ENCODE data around the gene FGL2.
"Not testable (repeated sequence)": the region's sequence is repeated elsewhere in the genome, so short reads cannot be mapped to it uniquely, and the experiment has no call there.

FGL2 gene

DNA sequence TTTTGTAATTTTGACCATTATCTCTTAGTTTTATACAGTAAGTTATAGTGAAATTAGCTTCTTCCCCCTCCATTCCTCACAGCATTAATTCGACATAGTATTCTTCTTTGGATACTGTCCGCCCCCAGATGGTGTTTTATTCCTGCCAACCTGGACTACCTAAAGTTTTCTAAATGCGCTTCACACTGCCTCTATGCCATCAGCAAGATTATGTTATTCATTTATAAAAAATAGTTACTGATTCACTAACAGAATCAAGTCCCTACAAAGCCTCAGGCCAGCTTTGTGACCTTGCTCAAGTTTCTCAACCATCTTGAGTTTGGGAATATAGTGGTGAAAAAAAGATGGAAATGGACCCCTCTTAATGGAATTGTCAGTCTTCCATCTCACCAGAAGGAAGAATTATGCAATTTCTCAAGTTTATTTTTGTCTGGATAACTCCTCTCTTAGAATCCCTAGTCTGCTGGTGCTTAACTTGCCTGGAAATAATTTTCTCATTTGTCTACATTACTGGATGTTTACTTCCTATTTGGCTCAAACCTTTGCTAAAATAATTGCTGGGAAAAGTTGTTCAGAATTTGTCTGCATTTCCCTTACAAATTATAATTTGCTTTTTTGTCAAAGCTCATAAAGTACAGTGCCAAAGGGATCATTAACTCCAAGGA, 16.7 kb upstream of the FGL2 start:
- no peak for DNase-seq (ENCODE audit: low read depth)

DNA sequence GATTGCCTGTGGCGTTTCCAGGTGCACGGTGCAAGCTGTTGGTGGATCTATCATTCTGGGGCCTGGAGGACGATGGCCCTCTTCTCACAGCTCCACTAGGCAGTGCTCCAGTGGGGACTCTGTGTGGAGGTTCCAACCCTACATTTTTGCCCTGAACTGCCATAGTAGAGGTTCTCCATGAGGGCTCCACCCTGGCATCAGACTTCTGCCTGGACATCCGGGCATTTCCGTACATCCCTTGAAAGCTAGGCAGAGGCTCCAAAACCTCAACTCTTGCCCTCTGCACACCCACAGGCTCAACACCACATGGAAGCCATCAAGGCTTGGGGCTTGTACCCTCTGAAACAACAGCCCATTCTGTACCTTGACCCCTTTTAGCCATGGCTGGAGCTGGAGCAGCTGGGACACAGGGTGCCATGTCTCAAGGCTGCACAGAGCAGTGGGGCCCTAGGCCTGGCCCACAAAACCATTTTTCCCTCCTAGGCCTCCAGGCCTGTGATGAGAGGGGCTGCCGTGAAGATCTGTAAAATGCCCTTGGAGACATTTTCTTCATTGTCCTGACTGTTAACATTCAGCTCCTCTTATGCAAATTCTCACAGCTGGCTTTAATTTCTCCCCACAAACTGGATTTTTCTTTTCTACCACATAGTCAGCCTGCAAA, 10.0 kb upstream of the FGL2 start:
- DNase-seq (ENCODE audit: low read depth), result no peak

DNA sequence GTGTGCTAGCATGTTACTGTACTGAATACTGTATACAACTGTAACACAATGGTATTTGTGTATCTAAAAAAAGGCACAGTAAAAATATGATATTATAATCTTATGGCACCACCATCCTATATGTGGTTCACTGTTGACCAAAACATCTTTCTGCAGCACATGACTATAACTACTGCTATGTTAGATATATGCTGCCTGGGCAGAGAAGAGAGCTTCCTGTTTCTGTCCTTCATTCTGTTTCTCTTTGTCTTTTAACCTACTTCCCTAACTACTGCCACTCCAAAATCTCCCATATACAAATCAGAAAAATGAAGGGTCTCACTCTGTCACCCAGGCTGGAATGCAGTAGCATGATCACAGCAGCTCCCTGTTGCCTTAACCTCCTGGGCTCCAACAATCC, 8.8 kb upstream of the FGL2 start:
- DNase-seq (ENCODE audit: low read depth), result no peak

DNA sequence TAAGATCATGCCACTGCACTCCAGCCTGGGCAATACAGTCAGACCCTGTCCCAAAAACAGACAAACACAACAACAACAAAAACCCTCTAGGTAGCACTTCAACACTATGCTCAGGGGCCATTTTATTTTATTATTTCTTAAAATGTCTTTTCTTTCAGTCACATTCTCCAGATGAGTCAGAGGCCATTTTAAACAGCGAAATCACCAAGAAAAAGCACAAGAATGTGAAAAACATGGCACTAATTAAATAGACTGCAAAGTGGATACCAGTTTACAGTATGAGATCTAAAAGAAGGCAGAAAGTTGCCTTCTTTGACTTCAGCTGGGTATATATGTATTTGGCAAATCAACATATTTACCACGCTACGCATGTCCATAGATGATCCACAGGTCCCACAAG, 6.1 kb upstream of the FGL2 start:
- peak; percentile 22 for DNase-seq (ENCODE audit: low read depth)

DNA sequence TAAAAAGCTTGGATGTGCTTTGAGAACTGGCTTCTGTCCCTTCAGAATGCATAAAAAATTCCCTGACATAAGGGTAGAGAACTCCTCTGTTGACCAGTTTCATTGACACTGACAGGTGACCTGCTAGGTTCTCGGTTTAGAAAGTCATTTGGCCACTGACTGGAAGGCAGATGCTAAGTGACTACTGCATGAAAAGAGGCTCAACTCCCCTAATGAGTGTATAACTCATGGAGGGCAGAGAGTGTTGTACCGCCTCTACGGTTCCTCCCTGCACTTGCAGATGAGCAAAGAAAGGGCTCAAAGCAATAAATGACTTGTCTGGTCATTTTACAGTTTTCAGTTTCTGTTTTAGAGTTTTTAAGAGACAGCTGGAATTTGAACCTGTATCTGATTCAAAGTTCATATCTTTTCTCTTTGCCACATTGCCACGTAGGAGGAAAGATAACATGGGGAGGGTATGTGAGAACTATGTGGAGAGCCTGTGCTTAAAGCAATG, 2.9 kb upstream of the FGL2 start:
- DNase-seq (ENCODE audit: low read depth), result no peak

GRCh38 chr7:77200542-77200941, 923 bp upstream of the FGL2 start:
- no peak for DNase-seq (ENCODE audit: low read depth)

- no peak for DNase-seq (ENCODE audit: low read depth)
These were observed 2.5 kb downstream of the FGL2 start for GRCh38 chr7:77197141-77197540.

GRCh38 chr7:77188731-77189437, 10.7 kb downstream of the FGL2 start:
- DNase-seq (ENCODE audit: low read depth), result no peak

GRCh38 chr7:77185866-77186265, 13.8 kb downstream of the FGL2 start:
- no peak for DNase-seq (ENCODE audit: low read depth)

GRCh38 chr7:77184990-77185389, 14.6 kb downstream of the FGL2 start:
- peak; percentile 29 for DNase-seq (ENCODE audit: low read depth)

DNA sequence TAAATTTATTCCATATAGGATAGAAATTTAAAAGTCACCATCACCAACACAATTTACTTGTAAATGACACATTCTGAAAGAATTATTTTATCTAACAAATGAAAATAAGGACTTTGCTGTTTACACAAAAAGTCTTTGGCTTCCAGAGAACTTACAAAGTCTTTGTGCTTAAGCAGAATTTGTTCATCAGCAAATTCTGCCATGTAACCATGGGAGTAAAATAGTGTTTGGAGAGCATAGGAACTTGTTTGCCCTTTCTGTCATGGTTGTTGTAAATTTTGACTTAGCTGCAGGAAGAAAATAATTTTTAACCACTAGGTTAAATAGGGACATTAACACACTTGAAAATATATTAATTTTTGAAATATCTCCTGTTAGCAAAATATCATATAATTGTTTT, 15.2 kb downstream of the FGL2 start:
- DNase-seq (ENCODE audit: low read depth), result no peak

DNA sequence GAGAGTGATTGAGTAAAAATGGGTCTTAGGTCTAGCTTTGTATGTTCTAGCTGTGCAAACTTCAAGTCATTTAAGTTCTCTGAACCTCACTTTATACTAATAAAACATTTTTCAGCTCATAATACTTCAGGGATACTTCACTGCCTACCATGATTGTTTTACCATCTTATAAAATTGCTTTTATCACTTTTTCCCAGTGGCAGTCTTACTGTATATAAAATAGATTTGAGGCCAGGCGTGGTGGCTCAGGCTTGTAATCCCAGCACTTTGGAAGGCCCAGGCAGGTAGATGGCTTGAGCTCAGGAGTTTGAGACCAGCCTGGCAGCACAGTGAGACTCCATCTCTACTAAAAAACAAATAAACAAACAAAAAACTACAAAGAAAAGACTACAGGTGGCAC, 17.4 kb downstream of the FGL2 start:
- no peak for DNase-seq (ENCODE audit: low read depth)

GRCh38 chr7:77181734-77182133, 17.9 kb downstream of the FGL2 start:
- no peak for DNase-seq (ENCODE audit: low read depth)

DNA sequence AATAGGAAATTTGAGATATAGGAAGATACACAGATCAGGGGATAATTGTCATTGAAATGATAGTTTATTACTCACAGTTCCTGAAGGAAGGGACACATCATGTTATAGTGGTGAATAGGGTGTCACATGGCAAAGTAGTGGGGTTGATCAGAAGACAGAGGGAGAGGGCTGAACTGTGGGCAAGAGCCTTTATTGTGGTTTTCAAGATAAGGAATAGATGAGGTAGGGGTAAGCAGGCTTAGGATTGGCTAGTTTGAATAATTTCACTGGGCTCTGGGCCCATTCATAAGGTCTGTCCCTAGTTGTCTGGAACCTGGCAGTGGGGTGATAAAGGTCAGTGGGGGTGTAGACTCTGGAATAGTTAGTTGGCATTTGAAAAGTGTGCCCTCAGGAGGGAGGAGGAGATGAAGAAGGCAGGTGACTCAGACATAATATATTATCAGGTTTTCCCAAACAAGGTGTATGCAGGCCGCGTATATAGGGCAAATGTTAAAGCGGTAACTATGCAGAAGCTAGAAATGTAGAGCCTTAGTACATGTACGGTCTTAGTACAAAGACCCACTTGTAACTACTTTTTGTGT, 18.5 kb downstream of the FGL2 start:
- DNase-seq (ENCODE audit: low read depth), result no peak

DNA sequence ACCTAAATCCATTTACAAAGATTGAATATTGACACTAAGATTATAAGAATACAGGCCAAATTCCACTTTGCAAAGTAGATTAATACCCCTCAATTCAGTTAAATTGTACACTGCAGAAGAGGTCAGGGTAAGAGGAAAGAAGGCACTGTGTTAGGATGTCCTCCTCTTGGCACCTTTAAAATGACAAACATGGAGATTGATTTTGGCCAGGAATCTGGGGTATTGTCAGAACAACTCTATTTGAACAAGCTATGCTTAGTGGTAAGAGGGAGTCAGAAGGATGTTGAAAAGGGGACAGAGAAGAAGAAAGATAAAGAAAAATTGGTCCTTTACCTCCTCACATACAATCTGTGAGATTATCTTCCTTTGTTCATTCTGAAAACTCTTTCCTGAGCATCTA, 21.6 kb downstream of the FGL2 start:
- not testable (repeated sequence) for DNase-seq (ENCODE audit: low read depth)

GRCh38 chr7:77177321-77177904, 22.2 kb downstream of the FGL2 start:
- DNase-seq (ENCODE audit: low read depth), result not testable (repeated sequence)

DNA sequence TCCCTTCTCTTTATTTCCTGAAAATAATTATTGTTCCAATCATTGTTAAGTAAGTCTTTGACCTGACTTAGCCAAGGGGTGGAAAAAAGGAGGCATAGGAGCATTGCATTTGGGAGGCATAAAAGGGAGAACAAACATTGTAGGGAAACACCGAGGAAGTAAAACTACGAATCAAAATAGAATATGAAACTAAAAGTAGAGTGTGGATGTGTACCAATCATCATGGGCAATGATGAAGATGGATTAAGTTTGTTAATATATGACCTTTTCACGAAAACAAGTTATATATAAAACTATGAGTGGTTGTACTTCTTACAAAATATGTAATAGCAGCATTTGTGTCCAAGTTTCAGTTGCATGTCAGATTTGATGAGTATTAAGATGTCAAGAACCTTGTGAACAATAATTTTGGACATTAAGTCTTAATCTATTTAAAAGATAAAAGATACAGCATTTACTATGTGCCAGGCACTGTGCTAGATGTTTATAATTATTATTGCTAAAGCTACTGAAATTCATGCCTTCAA, 24.3 kb downstream of the FGL2 start:
- DNase-seq (ENCODE audit: low read depth), result not testable (repeated sequence)

GRCh38 chr7:77174418-77174817, 25.2 kb downstream of the FGL2 start:
- DNase-seq (ENCODE audit: low read depth), result not testable (repeated sequence)

GRCh38 chr7:77172437-77173172, 27.0 kb downstream of the FGL2 start:
- DNase-seq (ENCODE audit: low read depth), result not testable (repeated sequence)

GRCh38 chr7:77171073-77171472, 28.5 kb downstream of the FGL2 start:
- DNase-seq (ENCODE audit: low read depth), result not testable (repeated sequence)

DNA sequence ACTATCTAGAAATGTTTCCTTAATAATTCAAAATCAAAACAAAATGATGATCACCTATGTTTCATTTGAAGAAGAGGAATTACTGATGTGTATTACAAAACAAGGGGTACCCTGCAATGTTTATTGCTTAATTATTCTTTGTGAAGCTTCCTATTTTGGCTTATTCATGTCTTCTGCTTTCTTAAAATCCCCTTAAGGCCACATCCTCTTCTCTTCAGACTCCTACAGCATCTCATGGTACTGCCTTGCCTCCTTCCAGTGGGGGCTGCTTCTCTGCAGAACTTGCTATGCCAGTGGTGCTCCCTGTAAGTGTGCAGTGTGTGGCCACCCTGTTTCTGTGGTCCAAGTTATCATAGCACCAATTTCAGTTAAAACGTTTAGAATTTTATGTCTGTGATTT, 42.2 kb downstream of the FGL2 start:
- DNase-seq (ENCODE audit: low read depth), result no peak
